Panc1 (cell line): ENCODE results near the gene PHPT1. TPM values are rescaled to one million over a fixed set of nuclear protein-coding genes. Genes with fewer than 3 reads are reported as not detected.
A peak's percentile ranks its signal among the peaks of the same experiment; 100 is the strongest.
"Not testable (repeated sequence)": the region's sequence is repeated elsewhere in the genome, so short reads cannot be mapped to it uniquely, and the experiment has no call there.

ENCODE experiments used
- ATAC-seq: fragments of 200-7000 bp; cut with Tn5 transposase; 2 replicates; pipeline ENCODE4 v1.9.1; 2020; ENCODE audit warnings: mild to moderate bottlenecking, moderate library complexity
- BruUV-seq: library from RNA; stranded (reverse); fragments of 400-500 nt; replicated peaks from 2 replicates; lab custom pipeline; 2021; lab: Mats Ljungman, UMichigan
- CTCF ChIA-PET: fragments of 300-600 bp; sonication (Branson Sonifier 250); formaldehyde crosslinking; loops from one replicate; lab custom pipeline; 2022; ENCODE audit warnings: antibody characterized with exemption; lab: Charles Lee
- POLR2A ChIA-PET: fragments of 300-600 bp; sonication (Branson Sonifier 250); formaldehyde crosslinking; loops from one replicate; lab custom pipeline; 2022; ENCODE audit warnings: antibody characterized with exemption; lab: Charles Lee
- DNase-seq: peaks from one replicate; pipeline ENCODE4 v3.0.0-alpha.2; 2010; ENCODE audit warnings: low read depth, low spot score
- H3K27ac ChIP-seq: 2 replicates; pipeline ENCODE4 v1.5.1; 2011; ENCODE audit warnings: mild to moderate bottlenecking, low read length, inconsistent platforms
- H3K27me3 ChIP-seq: fragments of 200-500 bp; sonication (Bioruptor generic); 2 replicates; pipeline ENCODE4 v1.6.0; 2014; ENCODE audit warnings: low read length, inconsistent platforms; ENCODE audit not compliant: control insufficient read depth, insufficient read depth
- H3K36me3 ChIP-seq: fragments of 200-500 bp; sonication (Bioruptor generic); 2 replicates; pipeline ENCODE4 v1.5.1; 2014; ENCODE audit warnings: inconsistent platforms, mild to moderate bottlenecking, low read length, moderate library complexity; ENCODE audit not compliant: control insufficient read depth, insufficient read depth
- H3K4me1 ChIP-seq: 2 replicates; pipeline ENCODE4 v1.5.1; 2011; ENCODE audit warnings: inconsistent platforms, mild to moderate bottlenecking, low read length, moderate library complexity; ENCODE audit not compliant: control insufficient read depth, insufficient read depth
- H3K4me3 ChIP-seq, 2 experiments: 2 replicates each; pipeline ENCODE4 v1.5.1; 2011 to 2012; ENCODE audit warnings: low read depth in 2 of 2, low read length in 2 of 2, mild to moderate bottlenecking in 2 of 2, inconsistent platforms in 1 of 2, moderate library complexity in 1 of 2
- H3K9me3 ChIP-seq: fragments of 200-500 bp; sonication (Bioruptor generic); 2 replicates; pipeline ENCODE4 v1.5.1; 2014; ENCODE audit warnings: low read depth, mild to moderate bottlenecking, inconsistent platforms, low read length, moderate library complexity; ENCODE audit not compliant: control insufficient read depth, insufficient read depth
- CTCF ChIP-seq: fragments of 450-650 bp; IDR thresholded peaks from 2 replicates; pipeline ENCODE4 v1.5.1; 2017; ENCODE audit warnings: mild to moderate bottlenecking
- POLR2AphosphoS5 ChIP-seq: IDR thresholded peaks from 2 replicates; pipeline ENCODE4 v1.6.1; 2012; ENCODE audit warnings: mild to moderate bottlenecking, low read depth, low read length, moderate library complexity
- SIN3A ChIP-seq: IDR thresholded peaks from 2 replicates; pipeline ENCODE4 v1.6.1; 2012; ENCODE audit warnings: low read depth, mild to moderate bottlenecking, low read length, moderate library complexity, borderline replicate concordance; ENCODE audit not compliant: insufficient read depth
- TCF7L2 ChIP-seq: IDR thresholded peaks from 2 replicates; pipeline ENCODE4 v1.6.1; 2011; ENCODE audit warnings: mild to moderate bottlenecking, low read depth, low read length, inconsistent platforms
- in situ Hi-C: cut with HindIII; loops from 2 replicates; pipeline ENCODE4 v1.10.0; 2016; ENCODE audit warnings: low sequenced_read_pairs, low pct_unique_long_range_greater_than_20kb
- intact Hi-C: fragments of 100-400 bp; cut with micrococcal nuclease; formaldehyde crosslinking; loops from one replicate; pipeline ENCODE4 v1.10.0; 2022; ENCODE audit not compliant: unreplicated experiment
- total RNA-seq: library from RNA; stranded (reverse); gene quantifications from one replicate; pipeline ENCODE4 v1.2.1, GENCODE V29; 2021; ENCODE audit not compliant: unreplicated experiment

The PHPT1 gene
- total RNA-seq, 1 experiment from 2014 or later = 204 TPM

- in situ Hi-C loops, DNase-seq, H3K36me3 ChIP-seq, BruUV-seq, H3K27me3 ChIP-seq, intact Hi-C loops, H3K9me3 ChIP-seq: not testable (repeated sequence)
- ChIA-PET CTCF (interaction anchor here (0.6 to 0.7 kb wide), 3 partner anchors 16 to 610 kb away, joined by 3 to 7 read pairs (median 3); no protein-coding TSS in a partner anchor), POLR2A (interaction anchor here (0.6 kb wide), 1 partner anchor 33 kb away, joined by 4 read pairs; no protein-coding TSS in a partner anchor)
- ATAC-seq = peak; percentile 35
- Histone ChIP-seq H3K4me3 (peak overlapping the region; percentile 43 to 57), H3K27ac (peak overlapping the region; percentile 74), H3K4me1 (peaks cover 26% of the 10 kb centered on the region)
Measured at GRCh38 chr9:136841646-136842379, 7.4 kb upstream of the PHPT1 start.

- ATAC-seq (peak; percentile 76), DNase-seq (peak; percentile 53)
- H3K36me3 ChIP-seq, BruUV-seq, intact Hi-C loops, H3K9me3 ChIP-seq, in situ Hi-C loops, H3K27me3 ChIP-seq: not testable (repeated sequence)
- peak within 1 kb of the TSS; percentile 43 to 57 for H3K4me3 ChIP-seq
- H3K27ac ChIP-seq = peak within 1 kb of the TSS; percentile 74
- TF ChIP-seq TCF7L2 (peak; percentile 15), SIN3A (0 out of 2 replicates have a peak, but pooled peaks have one; percentile 3), CTCF (peak; percentile 87), POLR2AphosphoS5 (peak; percentile 30; the same call in 1 of the 2 replicates)
- ChIA-PET POLR2A (interaction anchor here (0.6 kb wide), 1 partner anchor 34 kb away, joined by 4 read pairs; no protein-coding TSS in a partner anchor), CTCF (interaction anchor here (0.6 to 0.7 kb wide), 3 partner anchors 17 to 96 kb away, joined by 3 to 8 read pairs (median 7); no protein-coding TSS in a partner anchor)
- peaks cover 26% of the 10 kb centered on the region for H3K4me1 ChIP-seq
Measured at GRCh38 chr9:136842380-136842948, 6.7 kb upstream of the PHPT1 start, which contains the start of gene AJM1. Gene AJM1, plus strand, starts transcription at chr9:136842478. Its CDS starts 1,937 bp downstream, at chr9:136844415.

GRCh38 chr9:136843159-136843800 is 5.9 kb upstream of the PHPT1 start:
- ATAC-seq, BruUV-seq: not testable (repeated sequence)

More at GRCh38 chr9:136843159-136843800, 5.9 kb upstream of the PHPT1 start:
- H3K36me3 ChIP-seq, intact Hi-C loops, H3K27ac ChIP-seq, H3K9me3 ChIP-seq, DNase-seq, H3K27me3 ChIP-seq, in situ Hi-C loops, POLR2A ChIA-PET: not testable (repeated sequence)
- peak overlapping the region; percentile 11 to 18; a peak in 1 of 4 replicates for H3K4me3 ChIP-seq
- H3K4me1 ChIP-seq = peaks cover 26% of the 10 kb centered on the region
- CTCF ChIA-PET = interaction anchor here (0.7 kb wide), 1 partner anchor 96 kb away, joined by 8 read pairs; no protein-coding TSS in a partner anchor
